HCT116 (cell line): ENCODE data around the gene ACTC1.

Experiments
- EZH2 ChIP-seq: fragments of 200-600 bp; sonication (generic); IDR thresholded peaks from 2 replicates; pipeline ENCODE4 v1.6.1; 2017; ENCODE audit warnings: antibody characterized with exemption, mixed run types
- EZH2phosphoT487 ChIP-seq: fragments of 200-600 bp; IDR thresholded peaks from 2 replicates; pipeline ENCODE4 v1.6.1; 2018; ENCODE audit warnings: antibody characterized with exemption, borderline replicate concordance
- FOSL1 ChIP-seq: IDR thresholded peaks from 2 replicates; pipeline ENCODE4 v1.6.1; 2012; ENCODE audit warnings: low read depth
- JUND ChIP-seq: IDR thresholded peaks from 2 replicates; pipeline ENCODE4 v1.6.1; 2012
- POLR2A ChIP-seq: IDR thresholded peaks from 2 replicates; pipeline ENCODE4 v1.7.0; 2011; ENCODE audit warnings: borderline replicate concordance; ENCODE audit not compliant: insufficient read depth, insufficient read length; ENCODE audit errors: extremely low read depth
- POLR2AphosphoS5 ChIP-seq: IDR thresholded peaks from 2 replicates; pipeline ENCODE4 v1.6.1; 2011; ENCODE audit warnings: mild to moderate bottlenecking, low read depth, low read length, moderate library complexity
- RAD21 ChIP-seq: IDR thresholded peaks from 2 replicates; pipeline ENCODE4 v1.6.1; 2012; ENCODE audit warnings: low read depth, mild to moderate bottlenecking
- ZBTB33 ChIP-seq: IDR thresholded peaks from 2 replicates; pipeline ENCODE4 v1.6.1; 2011; ENCODE audit warnings: mild to moderate bottlenecking, low read length, moderate library complexity; ENCODE audit not compliant: insufficient replicate concordance; ENCODE audit errors: extremely low read depth
- ZNF274 ChIP-seq: fragments of 200-500 bp; sonication (Bioruptor generic); IDR thresholded peaks from 2 replicates; pipeline ENCODE4 v1.6.1; 2014; ENCODE audit warnings: mild to moderate bottlenecking, low read depth, low read length, inconsistent platforms
- TF ChIP-seq, protein P1 (sequence below), 3 experiments: fragments of 200-600 bp in 1 of 3; sonication (generic) in 1 of 3; IDR thresholded peaks in 2 of 3; conservative IDR thresholded peaks in 1 of 3; 2 replicates each; pipeline ENCODE4 v1.5.1; 2012 to 2017; ENCODE audit warnings: low read depth in 2 of 3, low read length in 2 of 3, antibody characterized with exemption in 1 of 3, borderline replicate concordance in 1 of 3, control low read depth in 1 of 3, mild to moderate bottlenecking in 1 of 3, mixed read lengths in 1 of 3, mixed run types in 1 of 3, moderate library complexity in 1 of 3; ENCODE audit not compliant: insufficient read depth in 1 of 3
- TF ChIP-seq, protein P2 (sequence below): IDR thresholded peaks from 2 replicates; pipeline ENCODE4 v1.6.1; 2012
- TF ChIP-seq, protein P3 (sequence below): IDR thresholded peaks from 2 replicates; pipeline ENCODE4 v1.6.1; 2012; ENCODE audit warnings: low read depth

DNA sequence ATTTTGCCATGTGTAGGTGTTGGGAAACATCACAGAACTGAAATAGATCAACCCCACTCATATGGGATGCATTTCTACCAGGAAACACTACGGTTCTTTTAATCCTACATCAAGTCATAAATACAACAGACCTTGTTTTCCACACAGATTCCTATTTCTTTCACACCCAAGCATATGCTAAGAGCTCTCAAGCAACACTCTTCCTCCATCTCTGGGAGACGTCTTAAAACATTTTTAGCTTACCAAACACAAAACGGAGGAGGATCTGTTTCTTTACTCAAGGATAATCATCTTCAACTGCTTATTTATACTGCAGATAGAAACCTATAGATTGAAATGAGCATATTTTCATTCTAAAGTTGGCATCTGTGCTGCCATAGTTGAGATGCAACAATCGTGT lies 45.7 kb downstream of the ACTC1 start:
- TF ChIP-seq JUND (no peak), EZH2phosphoT487 (no peak), FOSL1 (no peak), POLR2A (no peak), POLR2AphosphoS5 (no peak), RAD21 (no peak), ZBTB33 (no peak), ZNF274 (no peak), EZH2 (no peak)
- TF ChIP-seq, protein P1, sequence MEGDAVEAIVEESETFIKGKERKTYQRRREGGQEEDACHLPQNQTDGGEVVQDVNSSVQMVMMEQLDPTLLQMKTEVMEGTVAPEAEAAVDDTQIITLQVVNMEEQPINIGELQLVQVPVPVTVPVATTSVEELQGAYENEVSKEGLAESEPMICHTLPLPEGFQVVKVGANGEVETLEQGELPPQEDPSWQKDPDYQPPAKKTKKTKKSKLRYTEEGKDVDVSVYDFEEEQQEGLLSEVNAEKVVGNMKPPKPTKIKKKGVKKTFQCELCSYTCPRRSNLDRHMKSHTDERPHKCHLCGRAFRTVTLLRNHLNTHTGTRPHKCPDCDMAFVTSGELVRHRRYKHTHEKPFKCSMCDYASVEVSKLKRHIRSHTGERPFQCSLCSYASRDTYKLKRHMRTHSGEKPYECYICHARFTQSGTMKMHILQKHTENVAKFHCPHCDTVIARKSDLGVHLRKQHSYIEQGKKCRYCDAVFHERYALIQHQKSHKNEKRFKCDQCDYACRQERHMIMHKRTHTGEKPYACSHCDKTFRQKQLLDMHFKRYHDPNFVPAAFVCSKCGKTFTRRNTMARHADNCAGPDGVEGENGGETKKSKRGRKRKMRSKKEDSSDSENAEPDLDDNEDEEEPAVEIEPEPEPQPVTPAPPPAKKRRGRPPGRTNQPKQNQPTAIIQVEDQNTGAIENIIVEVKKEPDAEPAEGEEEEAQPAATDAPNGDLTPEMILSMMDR (IDR thresholded peaks at IDR 0.05 in 2 of 3, conservative IDR thresholded peaks at IDR 0.05 in 1 of 3; ENCODE audit: borderline replicate concordance in 1 of 3, insufficient read depth in 1 of 3, low read depth in 2 of 3, low read length in 2 of 3) = no peak
- TF ChIP-seq, protein P2, sequence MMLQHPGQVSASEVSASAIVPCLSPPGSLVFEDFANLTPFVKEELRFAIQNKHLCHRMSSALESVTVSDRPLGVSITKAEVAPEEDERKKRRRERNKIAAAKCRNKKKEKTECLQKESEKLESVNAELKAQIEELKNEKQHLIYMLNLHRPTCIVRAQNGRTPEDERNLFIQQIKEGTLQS = no peak
- TF ChIP-seq, protein P3, sequence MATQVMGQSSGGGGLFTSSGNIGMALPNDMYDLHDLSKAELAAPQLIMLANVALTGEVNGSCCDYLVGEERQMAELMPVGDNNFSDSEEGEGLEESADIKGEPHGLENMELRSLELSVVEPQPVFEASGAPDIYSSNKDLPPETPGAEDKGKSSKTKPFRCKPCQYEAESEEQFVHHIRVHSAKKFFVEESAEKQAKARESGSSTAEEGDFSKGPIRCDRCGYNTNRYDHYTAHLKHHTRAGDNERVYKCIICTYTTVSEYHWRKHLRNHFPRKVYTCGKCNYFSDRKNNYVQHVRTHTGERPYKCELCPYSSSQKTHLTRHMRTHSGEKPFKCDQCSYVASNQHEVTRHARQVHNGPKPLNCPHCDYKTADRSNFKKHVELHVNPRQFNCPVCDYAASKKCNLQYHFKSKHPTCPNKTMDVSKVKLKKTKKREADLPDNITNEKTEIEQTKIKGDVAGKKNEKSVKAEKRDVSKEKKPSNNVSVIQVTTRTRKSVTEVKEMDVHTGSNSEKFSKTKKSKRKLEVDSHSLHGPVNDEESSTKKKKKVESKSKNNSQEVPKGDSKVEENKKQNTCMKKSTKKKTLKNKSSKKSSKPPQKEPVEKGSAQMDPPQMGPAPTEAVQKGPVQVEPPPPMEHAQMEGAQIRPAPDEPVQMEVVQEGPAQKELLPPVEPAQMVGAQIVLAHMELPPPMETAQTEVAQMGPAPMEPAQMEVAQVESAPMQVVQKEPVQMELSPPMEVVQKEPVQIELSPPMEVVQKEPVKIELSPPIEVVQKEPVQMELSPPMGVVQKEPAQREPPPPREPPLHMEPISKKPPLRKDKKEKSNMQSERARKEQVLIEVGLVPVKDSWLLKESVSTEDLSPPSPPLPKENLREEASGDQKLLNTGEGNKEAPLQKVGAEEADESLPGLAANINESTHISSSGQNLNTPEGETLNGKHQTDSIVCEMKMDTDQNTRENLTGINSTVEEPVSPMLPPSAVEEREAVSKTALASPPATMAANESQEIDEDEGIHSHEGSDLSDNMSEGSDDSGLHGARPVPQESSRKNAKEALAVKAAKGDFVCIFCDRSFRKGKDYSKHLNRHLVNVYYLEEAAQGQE = no peak
